HG03565 (cell line): ENCODE results near the gene ACCS.

Source experiments
- ATAC-seq: cut with Tn5 transposase; IDR thresholded peaks from one replicate; pipeline ENCODE4 v1.9.1; 2021; ENCODE audit warnings: mild to moderate bottlenecking, moderate library complexity; ENCODE audit not compliant: unreplicated experiment

Gene ACCS

DNA sequence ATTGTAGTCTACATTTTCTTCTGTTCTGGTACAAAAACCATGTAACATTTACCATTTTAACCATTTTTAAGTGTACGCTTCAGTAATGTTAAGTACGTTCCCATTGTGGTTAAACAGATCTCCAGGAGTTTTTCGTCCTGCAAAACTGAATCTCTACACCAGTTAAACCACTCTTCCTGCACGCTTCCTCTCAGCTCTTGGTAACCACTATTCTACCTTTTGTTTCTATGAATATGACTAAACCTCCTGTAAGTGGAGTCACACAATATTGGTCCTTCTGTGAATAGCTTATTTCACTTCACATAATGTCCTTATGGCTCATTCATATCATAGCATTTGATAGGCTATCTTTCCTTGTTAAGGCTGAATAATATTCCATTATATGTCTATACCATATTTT lies 22.3 kb downstream of the ACCS start:
- ATAC-seq: no peak

GRCh38 chr11:44088871-44089270 lies 22.8 kb downstream of the ACCS start:
- ATAC-seq: no peak

DNA sequence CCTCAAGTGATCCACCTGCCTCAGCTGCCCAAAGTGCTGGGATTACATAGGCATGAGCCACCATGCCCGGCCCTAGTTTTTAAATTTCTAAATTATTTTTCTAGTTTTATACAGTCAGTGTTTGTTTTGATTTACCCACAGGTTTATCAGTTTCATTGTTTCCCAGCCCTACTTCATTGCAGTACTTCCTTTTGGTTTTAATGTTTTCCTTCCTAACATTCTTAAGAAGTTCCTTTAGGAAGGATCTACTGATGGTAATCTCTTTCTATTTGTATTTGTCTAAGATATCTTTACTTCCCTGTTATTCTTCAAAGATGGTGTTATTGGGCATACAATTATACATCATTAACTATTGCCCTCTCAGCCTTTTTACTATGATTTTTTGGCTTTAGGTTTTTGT lies 24.5 kb downstream of the ACCS start:
- no peak for ATAC-seq

DNA sequence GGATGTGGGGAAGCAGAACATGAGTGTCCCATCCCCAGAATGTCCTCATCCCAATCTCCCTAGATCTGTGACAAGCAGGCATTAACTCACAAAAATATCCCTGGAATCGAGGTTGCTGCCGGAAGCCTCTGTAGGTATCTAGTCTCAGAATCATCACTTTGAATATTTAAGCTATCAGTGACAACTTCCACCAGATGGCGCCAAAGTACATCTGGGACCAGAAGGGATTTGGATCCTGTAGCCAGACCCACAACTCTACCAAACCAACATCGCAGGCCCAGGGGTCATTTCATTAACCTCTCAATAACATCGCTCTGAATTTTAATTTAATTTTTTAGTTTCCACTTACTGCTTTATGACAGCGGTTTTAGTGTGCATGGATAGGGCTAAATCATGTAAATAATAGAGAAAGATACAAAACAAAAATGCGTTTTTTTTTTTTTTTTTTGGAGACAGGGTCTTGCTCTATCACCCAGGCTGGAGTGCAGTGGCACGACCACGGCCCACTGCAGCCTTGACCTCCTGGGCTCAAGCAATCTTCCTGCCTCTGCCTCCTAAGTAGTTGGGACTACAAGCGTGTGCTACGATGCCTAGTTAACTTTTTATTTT lies 28.3 kb downstream of the ACCS start:
- no peak for ATAC-seq

- ATAC-seq: peak; percentile 90
These were observed 29.7 kb downstream of the ACCS start, which contains the start of gene EXT2 for GRCh38 chr11:44095506-44096359. EXT2 (plus strand) TSS chr11:44095678; CDS start chr11:44107713, 12,035 bp downstream.

DNA sequence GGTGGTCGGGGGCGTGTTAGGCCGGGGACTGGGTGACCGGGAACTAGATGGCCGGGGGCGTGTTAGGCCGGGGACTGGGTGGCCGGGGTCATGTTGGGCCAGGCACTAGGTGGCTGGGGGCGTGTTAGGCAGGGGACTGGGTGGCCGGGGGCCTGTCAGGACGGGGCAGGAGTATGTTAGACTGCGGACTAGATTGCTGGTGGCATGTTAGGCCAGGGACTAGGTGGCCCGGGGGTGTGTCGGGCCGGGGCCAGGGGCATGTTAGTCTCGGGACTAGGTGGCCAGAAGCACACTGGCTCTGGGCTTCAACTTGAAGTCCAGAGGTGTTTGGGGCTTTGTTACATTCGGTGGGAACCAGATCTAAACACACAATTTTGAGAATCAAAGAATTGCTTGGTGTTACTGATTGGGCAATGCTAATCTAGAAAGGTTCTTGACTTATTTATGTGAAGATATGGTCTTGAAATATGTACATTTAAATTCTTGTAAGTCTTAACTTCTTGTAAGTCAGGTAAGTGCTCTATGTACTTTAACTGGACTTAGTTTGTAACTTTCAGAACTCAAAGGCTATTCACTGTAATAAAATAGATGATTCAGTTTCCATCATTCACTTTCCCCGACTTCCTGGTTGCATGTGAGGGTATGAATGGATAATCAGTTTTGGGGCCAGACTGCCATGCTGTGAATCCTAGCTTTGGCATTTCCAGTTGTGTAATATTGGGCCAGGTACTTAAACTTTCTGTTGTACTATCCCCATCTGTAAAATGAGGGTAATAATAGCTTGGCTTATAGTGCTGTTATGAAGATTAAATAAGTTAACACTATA lies 30.5 kb downstream of the ACCS start:
- no peak for ATAC-seq

DNA sequence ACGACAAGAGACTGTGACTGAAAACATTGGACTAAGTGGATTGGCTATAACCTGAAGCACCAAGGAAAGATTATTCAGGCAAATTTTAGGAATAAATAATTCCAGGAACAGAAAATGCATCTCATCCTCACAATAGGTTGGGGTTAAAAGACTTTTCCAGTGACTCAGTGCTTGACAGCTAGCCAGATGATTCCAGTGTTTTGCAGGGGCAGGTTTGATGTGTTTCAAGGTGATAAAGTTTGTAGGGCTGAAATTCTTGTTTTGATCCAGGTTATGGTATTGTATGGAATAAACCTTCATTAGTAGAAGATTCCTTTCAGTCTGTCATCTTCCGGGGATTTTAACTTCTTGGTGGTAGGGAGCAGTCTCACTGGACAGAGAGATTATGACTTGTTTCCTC lies 31.8 kb downstream of the ACCS start:
- no peak for ATAC-seq

DNA sequence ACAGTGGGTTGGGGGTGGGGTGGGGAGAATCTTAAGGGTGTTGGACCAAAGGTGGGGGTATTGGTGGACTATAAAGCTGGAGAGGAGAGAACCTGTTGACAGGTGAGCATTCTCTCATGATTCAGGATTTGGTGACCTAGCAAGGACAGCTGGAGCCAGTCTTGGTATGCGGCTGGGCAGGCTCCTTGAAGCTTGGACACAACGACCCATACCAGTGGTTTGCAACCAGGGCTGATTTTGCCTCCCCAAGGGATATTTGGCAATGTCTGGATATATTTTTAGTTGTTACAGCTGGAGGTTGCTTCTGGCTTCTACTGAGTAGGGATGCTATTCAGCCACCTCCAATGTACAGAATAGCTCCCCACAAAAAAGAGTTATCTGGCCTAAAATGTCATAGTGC lies 35.0 kb downstream of the ACCS start:
- ATAC-seq: no peak

DNA sequence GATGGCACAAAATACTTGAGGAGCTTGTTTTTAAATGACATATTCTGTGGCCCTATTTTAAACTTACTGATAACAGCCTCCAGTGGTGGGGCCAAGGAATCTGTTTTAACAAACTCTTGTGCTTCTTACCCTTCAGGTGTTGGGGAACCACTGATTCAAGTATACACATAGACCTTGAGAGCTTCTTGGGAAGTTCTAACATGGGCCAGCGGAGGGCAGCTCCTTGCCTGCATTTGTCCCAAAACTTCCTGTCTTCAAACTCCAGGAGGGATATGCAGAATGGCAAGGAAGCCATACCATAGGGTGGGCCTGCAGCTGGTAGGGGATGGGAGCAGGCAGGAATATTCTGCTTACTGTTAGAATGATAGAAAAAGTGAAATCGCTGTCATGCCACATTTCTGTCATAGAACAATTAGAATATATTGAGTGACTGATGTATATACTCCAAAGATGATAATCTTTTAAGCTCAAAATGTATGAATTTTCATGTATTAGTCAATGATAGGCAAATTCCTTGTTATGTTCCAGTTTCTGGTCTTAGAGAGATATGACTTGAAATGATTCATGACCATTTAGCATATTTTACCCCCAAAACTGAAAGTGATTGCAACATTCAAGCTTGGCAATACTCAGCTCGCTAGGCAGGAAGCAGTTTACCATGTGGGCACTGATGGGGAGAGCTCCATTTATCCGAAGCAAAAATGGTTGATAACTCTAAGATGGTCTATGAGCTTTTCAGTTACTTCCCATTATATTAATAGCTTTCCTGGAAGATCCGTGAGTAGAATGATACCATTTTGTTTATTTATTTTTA lies 38.6 kb downstream of the ACCS start:
- no peak for ATAC-seq

- ATAC-seq: no peak
These were observed 42.2 kb downstream of the ACCS start for GRCh38 chr11:44108260-44108659.

DNA sequence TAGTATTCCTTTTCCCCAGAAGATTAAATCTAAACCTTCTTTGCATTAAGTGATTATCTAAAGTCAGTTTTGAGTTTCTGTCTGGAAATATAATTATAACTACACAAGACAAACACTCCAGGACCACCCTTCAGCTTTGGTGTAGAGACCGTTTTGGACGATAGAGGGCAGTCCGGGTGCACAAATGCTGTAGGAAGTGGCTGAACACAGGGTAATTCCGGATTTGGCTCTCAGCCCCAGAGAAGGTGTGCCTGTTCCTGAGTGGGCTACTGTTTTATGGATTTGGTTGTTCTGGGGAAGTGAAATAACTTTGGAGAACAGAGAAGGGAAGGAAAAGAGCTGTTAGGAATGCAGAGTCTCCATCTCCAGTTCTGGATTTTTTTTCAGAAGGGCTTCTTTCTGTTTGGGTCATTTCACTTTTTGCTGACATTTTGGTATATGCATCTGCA lies 44.2 kb downstream of the ACCS start:
- ATAC-seq: peak; percentile 86

- no peak for ATAC-seq
These were observed 46.2 kb downstream of the ACCS start for GRCh38 chr11:44112091-44112821.

- ATAC-seq: no peak
These were observed 46.9 kb downstream of the ACCS start for GRCh38 chr11:44113018-44113417.

GRCh38 chr11:44113572-44113971 lies 47.5 kb downstream of the ACCS start:
- ATAC-seq: no peak

DNA sequence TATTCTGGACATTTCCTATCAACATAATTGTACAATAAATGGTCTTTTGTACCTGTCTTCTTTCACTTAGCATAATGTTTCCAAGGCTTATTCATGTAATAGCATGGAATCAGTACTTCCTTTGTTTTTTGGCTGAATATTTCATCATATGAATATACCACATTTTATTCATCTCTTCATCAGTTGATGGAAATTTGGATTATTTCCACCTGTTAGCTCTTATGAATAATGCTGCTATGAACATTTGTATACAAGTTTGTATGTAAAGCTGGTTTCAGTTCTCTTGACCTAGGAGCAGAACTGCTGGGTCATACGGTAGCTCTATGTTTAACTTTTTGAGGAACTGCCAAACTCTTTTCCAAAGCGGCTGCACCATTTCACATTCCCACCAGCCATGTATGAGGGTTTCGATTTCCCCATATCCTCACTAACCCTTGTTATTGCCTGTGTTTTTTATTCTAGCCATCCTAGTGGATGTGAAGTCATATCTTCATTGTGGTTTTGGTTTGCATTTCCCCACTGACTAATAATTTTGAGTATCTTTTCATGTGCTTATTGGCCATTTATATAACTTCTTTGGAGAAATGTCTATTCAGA lies 50.3 kb downstream of the ACCS start:
- no peak for ATAC-seq

- no peak for ATAC-seq
These were observed 54.1 kb downstream of the ACCS start for GRCh38 chr11:44120169-44120568.

DNA sequence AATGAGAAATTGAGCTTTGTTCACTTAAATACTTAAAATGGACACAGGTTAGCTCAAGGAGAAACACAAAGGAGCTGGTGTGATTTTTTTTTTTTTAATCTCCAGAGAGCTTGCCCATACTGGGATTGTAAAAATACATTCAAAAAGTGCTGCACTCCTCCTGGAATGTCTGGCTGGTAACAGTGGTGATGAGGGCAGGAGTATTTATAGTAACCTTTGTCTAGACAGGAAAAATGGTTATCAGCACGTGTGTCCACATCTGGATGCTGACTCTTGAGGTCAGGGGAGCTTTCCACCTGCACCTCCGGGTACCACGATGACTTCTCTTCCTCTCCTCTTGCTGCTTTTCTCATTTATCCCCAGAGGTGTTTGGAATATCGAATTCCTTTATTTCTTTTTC lies 59.5 kb downstream of the ACCS start:
- no peak for ATAC-seq

- ATAC-seq: no peak
These were observed 60.2 kb downstream of the ACCS start for GRCh38 chr11:44126304-44126703.

DNA sequence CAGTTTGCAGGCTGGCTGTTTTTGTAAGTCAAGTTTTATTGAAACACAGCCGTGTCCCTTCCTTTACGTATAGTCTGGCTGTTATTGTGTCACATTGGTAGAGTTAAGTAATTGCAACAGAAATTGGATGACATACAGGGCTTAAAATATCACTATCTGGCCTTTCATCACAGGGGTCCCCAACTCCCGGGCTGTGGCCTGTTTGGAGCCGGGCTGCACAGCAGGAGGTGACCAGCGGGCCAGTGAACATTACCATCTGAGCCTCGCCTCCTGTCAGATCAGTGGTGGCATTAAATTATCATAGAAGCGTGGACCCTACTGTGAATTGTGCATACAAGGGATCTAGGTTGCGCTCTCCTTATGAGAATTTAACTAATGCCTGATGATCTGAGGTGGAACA lies 61.1 kb downstream of the ACCS start:
- ATAC-seq: no peak

DNA sequence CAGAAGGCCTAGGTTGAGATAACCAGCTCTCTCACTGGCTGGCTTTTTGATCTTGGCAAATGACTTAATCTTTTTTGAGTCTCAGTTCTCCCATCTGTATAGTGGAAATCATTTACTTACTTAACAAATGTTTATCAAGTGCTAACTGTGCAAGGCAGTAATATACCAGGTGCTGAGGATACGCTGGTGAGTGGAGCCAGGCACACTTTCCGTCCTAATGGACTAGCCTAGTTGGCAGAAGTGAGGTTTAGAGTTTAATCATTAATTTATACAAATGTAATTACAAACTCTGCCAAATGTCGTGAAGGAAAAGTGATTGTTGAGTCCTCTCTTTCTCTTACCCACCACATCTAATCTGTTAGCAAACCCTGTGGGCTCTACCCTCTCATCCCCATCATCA lies 62.7 kb downstream of the ACCS start:
- no peak for ATAC-seq
